COLO829 (cell line): ENCODE data around the gene SLC8B1.

Source experiments
- DNase-seq: peaks from one replicate; pipeline ENCODE4 v3.0.0; 2012; ENCODE audit warnings: low spot score

Gene SLC8B1

GRCh38 chr12:113295886-113296556, 38.9 kb downstream of the SLC8B1 start:
- DNase-seq = no peak

DNA sequence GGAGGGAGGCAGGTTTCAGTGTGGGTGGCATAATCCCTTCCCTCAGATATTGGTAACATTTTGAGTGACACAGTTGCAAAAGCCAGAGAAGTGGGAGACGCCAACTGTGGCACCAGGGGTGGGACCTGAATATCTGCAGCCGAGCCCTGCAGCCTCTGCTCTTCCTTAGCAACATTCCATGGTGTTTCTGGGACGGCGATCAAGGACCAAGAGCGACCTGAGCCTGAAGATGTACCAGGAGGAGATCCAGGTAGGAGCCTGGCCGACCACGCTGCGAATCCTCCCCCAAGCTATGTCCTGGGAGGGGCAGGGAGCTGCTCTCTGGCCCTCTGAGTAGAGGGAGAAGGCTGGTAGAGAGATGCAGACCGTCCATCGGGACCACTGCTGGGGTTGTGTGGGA, 41.8 kb downstream of the SLC8B1 start:
- DNase-seq = no peak

GRCh38 chr12:113292547-113292946, 42.4 kb downstream of the SLC8B1 start:
- no peak for DNase-seq

DNA sequence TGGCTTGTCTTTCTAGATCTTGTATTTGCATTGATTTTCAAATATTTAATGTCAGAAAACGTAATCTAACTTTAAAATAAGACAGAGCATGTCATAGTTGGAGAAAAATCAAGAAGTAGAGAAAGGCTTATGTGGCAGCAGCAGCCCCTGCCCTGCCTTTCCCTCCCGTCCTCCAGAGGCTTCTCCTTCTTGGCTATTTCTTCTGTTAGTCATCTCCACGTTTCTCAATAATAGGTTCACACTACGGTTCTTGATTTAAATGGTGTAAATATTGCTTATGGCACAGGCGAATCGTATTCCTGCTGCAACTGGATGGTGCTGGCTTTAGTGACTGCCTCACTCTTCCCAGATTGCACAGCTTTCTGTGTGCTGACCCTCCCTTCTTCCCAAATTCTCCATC, 42.8 kb downstream of the SLC8B1 start:
- DNase-seq = no peak

- no peak for DNase-seq
These were observed 43.3 kb downstream of the SLC8B1 start for GRCh38 chr12:113291586-113291985.

DNA sequence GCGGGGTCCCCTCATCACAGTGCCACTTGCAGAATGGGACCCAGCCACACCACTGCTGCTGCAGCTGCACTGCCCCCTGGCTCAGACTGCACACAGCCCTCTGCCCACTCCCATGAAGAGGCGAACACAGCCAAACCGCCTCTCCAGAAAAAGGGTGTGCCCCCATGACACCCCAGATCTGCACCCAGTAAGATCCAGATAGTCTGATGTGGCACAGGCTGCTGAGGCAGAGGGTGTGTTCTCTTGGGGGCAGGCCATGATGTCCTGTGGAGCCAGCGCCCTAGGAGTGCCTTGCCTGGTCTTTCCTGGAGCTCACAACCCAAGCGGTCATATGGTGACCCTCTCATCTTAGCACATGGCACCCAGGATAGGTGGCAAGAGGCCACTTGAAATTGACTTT, 44.4 kb downstream of the SLC8B1 start:
- DNase-seq = no peak

DNA sequence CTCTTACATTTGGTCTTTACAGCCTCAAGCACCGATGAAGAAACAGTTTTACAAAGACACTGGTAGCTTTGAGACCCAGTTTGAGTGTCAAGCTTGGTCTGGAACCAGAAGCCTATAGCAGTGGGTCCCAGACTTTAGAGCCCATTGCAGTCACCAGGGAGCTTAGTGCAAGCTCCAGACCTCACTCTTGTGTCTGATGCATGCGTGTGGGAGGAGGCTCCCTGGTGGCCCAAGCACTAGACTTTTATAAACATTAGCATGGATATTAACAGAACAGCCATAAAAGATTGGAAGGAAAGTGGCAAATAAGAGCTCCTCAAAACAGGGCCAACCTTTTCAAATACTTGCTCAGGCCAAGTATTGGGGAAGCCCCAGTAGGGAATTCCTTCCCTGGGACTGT, 45.5 kb downstream of the SLC8B1 start:
- DNase-seq = no peak

- no peak for DNase-seq
These were observed 47.0 kb downstream of the SLC8B1 start for GRCh38 chr12:113287899-113288282.

- DNase-seq = no peak
These were observed 47.6 kb downstream of the SLC8B1 start for GRCh38 chr12:113287146-113287898.

DNA sequence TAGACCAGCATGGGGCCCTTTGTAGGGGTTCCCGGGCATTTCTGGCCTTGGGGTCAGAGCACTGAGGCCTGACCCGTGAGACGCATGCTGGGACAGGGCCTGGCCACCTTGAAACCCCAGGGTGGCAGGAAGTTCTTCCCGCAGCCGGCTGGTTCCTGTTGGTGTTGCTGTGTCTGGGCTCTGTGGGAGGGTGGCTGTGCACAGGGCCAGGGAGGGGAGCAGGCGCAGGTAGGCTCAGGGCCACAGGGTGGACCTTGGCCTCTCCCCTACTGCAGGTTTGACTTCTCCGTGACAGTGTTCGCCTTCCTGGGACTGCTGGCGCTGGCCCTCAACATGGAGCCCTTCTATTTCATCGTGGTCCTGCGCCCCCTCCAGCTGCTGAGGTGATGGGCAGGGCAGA, 48.2 kb downstream of the SLC8B1 start:
- no peak for DNase-seq

GRCh38 chr12:113285679-113286610, 49.0 kb downstream of the SLC8B1 start:
- no peak for DNase-seq

DNA sequence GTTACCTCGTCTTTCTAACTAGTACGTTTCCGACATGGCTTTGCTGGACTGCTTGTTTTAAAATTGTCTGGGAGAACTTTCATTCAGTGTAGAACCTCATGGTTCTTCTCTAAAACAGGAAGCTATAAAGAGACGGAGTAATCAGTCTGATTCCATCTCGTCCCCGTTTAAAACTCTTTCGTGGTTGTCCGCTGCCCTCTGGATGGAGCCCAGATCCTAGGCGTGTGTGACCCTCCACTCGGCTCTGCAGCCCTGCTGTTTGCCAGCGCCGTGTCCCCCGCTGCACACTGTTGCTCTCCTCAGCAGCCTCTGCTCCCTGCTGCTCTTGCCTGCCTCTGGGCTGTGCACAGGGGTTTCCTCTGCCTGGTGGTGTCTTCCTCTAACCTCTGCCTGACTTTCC, 50.2 kb downstream of the SLC8B1 start:
- no peak for DNase-seq

DNA sequence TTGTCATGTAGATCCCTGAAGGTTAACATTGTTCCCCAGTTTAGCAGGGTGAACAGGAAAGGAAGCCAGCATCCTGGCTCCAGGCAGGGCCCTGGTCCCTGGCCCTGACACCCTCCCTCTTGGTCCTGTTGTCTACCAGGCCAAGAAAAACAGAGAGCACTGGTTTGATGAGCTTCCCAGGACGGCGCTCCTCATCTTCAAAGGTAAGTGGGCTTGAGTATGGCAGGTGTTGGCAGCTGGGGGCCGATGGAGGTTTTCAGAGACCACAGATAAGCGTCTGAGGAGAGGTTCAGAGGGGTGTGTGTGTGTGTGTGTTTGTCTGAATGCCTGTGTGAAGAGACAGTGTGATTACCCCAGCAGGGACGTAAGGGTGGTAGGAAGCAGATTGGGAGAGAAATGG, 56.3 kb downstream of the SLC8B1 start:
- no peak for DNase-seq

DNA sequence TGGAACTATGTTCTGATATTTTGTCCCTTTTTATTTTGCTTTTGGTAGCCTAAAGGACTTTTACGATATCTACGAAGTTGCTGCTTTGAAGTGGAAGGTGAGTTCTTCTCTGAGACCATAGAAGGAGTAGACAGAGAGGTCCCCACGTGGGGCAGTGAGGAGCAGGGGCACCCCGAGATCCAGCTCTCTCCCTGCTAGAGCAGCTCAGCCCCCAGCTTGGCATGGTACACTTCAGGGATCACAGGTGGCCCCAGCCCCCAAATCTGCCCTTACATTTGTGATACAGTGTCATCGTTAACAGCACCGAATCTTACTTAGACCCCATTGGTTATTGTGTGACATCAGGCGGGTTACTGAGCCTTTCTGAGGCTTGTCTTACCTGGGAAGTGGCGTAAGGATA, 56.8 kb downstream of the SLC8B1 start:
- DNase-seq = no peak

GRCh38 chr12:113277511-113277910, 57.4 kb downstream of the SLC8B1 start:
- DNase-seq = no peak

DNA sequence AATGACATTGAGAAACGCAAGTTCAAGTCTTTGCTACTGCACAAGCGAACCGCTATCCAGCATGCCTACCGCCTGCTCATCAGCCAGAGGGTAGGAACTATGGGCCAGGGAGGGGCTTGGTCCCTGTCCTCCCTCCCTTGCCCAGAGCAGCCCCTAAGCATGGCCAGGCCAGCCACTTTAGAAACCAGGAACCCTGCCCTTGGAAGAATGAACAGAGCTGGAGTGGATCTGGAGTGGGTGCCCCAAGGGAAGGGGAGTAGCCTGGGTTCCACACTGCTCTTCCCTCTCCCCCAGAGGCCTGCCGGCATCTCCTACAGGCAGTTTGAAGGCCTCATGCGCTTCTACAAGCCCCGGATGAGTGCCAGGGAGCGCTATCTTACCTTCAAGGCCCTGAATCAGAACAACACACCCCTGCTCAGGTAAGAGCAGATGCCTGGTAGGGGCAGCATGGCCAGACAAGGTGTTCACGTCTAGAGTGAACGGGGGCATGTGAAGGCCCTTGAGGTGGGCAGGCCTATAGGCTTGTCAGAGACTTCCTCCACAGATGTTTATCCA, 57.9 kb downstream of the SLC8B1 start:
- no peak for DNase-seq

- DNase-seq = no peak
These were observed 58.6 kb downstream of the SLC8B1 start for GRCh38 chr12:113276306-113276705.

- DNase-seq = no peak
These were observed 60.1 kb downstream of the SLC8B1 start for GRCh38 chr12:113274848-113275247.

- DNase-seq = no peak
These were observed 61.7 kb downstream of the SLC8B1 start for GRCh38 chr12:113273053-113273725.

GRCh38 chr12:113271853-113272561, 62.9 kb downstream of the SLC8B1 start:
- DNase-seq = peak; percentile 90

GRCh38 chr12:113271466-113271852, 63.5 kb downstream of the SLC8B1 start:
- no peak for DNase-seq
